Astrocyte (in vitro differentiated cells and primary cell): ENCODE measurements around the gene HERPUD1. TPM values are rescaled to one million over a fixed set of nuclear protein-coding genes. Genes with fewer than 3 reads are reported as not detected.
"Not testable (repeated sequence)": the region's sequence is repeated elsewhere in the genome, so short reads cannot be mapped to it uniquely, and the experiment has no call there.

Experiments used
- DNase-seq: peaks from one replicate; pipeline ENCODE4 v3.0.0-alpha.2; 2010; ENCODE audit warnings: low read depth
- FAIRE-seq: peaks from 2 replicates; lab custom pipeline; 2011; peaks lifted over from hg19 to GRCh38; lab: Jason Lieb, UNC
- H2AFZ ChIP-seq: 2 replicates; pipeline ENCODE4 v1.6.0; 2012; ENCODE audit warnings: low read depth, low read length, inconsistent platforms
- H3K27ac ChIP-seq: 2 replicates; pipeline ENCODE4 v1.5.1; 2011; ENCODE audit warnings: low read depth, low read length, inconsistent platforms
- H3K27me3 ChIP-seq: 2 replicates; pipeline ENCODE4 v1.6.0; 2011; ENCODE audit warnings: low read length, inconsistent platforms; ENCODE audit not compliant: insufficient read depth
- H3K36me3 ChIP-seq: 2 replicates; pipeline ENCODE4 v1.5.1; 2011; ENCODE audit warnings: low read length, inconsistent platforms; ENCODE audit not compliant: insufficient read depth
- H3K4me1 ChIP-seq: 2 replicates; pipeline ENCODE4 v1.5.1; 2011; ENCODE audit warnings: low read length, inconsistent platforms; ENCODE audit not compliant: insufficient read depth
- H3K4me2 ChIP-seq: 2 replicates; pipeline ENCODE4 v1.6.0; 2012; ENCODE audit warnings: low read length, inconsistent platforms
- H3K4me3 ChIP-seq: 2 replicates; pipeline ENCODE4 v1.5.1; 2011; ENCODE audit warnings: low read depth, mild to moderate bottlenecking, low read length, inconsistent platforms; ENCODE audit not compliant: insufficient read depth
- H3K79me2 ChIP-seq: 2 replicates; pipeline ENCODE4 v1.6.0; 2012; ENCODE audit warnings: mild to moderate bottlenecking, low read length, inconsistent platforms; ENCODE audit not compliant: insufficient read depth
- H3K9ac ChIP-seq: 2 replicates; pipeline ENCODE4 v1.6.0; 2012; ENCODE audit warnings: mild to moderate bottlenecking, low read length, inconsistent platforms
- H3K9me3 ChIP-seq: 2 replicates; pipeline ENCODE4 v1.5.1; 2012; ENCODE audit warnings: low read depth, mild to moderate bottlenecking, low read length, inconsistent platforms; ENCODE audit not compliant: insufficient read depth
- H4K20me1 ChIP-seq: 2 replicates; pipeline ENCODE4 v1.6.0; 2012; ENCODE audit warnings: low read length, inconsistent platforms; ENCODE audit not compliant: insufficient read depth
- H3K27ac Mint-ChIP-seq: one replicate; pipeline ENCODE4 v1.8.0; 2021; ENCODE audit warnings: mild to moderate bottlenecking, mixed read lengths; ENCODE audit not compliant: unreplicated experiment
- H3K27me3 Mint-ChIP-seq: one replicate; pipeline ENCODE4 v1.8.0; 2021; ENCODE audit warnings: low read depth, mixed read lengths; ENCODE audit not compliant: unreplicated experiment
- H3K36me3 Mint-ChIP-seq: one replicate; pipeline ENCODE4 v1.8.0; 2021; ENCODE audit warnings: low read depth, mixed read lengths; ENCODE audit not compliant: unreplicated experiment
- H3K4me1 Mint-ChIP-seq: one replicate; pipeline ENCODE4 v1.8.0; 2021; ENCODE audit warnings: low read depth, mixed read lengths; ENCODE audit not compliant: unreplicated experiment
- H3K4me3 Mint-ChIP-seq: one replicate; pipeline ENCODE4 v1.8.0; 2021; ENCODE audit warnings: mild to moderate bottlenecking, moderate library complexity, mixed read lengths; ENCODE audit not compliant: unreplicated experiment
- H3K9me3 Mint-ChIP-seq: one replicate; pipeline ENCODE4 v1.8.0; 2021; ENCODE audit warnings: mild to moderate bottlenecking, mixed read lengths; ENCODE audit not compliant: unreplicated experiment
- CTCF ChIP-seq: IDR thresholded peaks from 2 replicates; pipeline ENCODE4 v1.5.1; 2011; ENCODE audit warnings: low read depth, mild to moderate bottlenecking, inconsistent platforms, low read length, moderate library complexity; ENCODE audit not compliant: insufficient read depth
- EZH2 ChIP-seq: IDR thresholded peaks from 2 replicates; pipeline ENCODE4 v1.6.1; 2012; ENCODE audit warnings: mild to moderate bottlenecking, low read length, inconsistent platforms; ENCODE audit not compliant: insufficient read depth
- total RNA-seq: library from RNA; stranded (reverse); gene quantifications from 2 replicates; pipeline ENCODE4 v1.2.1, GENCODE V29; 2021

Gene HERPUD1
- total RNA-seq, 1 donor from 2014 or later = 234 TPM

- peaks cover 60% of the 10 kb centered on the region for H3K79me2 ChIP-seq
- DNase-seq = peak; percentile 48
Measured at GRCh38 chr16:56932721-56933619, 1.0 kb downstream of the HERPUD1 start.

DNA sequence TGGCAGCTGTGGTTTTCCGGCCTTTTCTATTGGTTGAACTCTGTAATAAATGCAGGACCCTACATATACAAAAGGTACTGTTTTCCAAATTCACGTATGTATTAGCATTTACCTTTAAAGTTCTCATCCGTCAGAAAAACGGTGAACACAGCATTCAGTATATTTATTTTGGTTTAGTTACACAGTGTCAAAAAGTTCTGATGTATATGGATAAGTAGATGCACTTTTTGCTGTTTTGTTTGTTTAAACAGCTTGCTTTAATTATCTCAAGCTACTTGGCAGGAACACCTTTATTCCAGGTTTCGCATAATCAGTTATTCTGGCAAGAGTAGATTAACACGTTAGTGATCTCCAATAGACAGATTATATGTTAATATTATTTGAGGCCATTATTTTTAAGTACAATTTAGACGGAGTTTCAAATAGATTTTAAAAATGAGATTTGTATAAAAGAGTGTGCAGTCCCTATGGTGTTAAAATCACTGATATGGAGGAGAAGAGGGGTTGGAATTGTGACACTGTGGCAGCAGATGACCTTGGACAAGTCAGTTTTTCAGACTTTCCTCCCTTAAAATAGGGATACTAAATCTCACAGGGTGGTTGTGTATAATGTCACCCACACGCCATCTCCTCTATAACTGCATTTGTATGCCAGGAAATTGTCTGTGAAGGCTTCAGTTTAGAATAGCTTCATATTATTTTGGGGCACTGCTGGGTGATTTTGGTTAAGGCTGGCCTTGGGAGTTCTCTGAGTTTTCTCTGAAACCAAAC is 2.1 kb downstream of the HERPUD1 start:
- Mint-ChIP-seq H3K27ac (peak overlapping the region; percentile 98), H3K36me3 (peaks cover 22% of the 10 kb centered on the region), H3K4me3 (peak overlapping the region; percentile 95), H3K4me1 (peaks cover 31% of the 10 kb centered on the region), H3K9me3 (no peaks in the 10 kb centered on the region), H3K27me3 (no peaks in the 10 kb centered on the region)
- peak overlapping the region; percentile 97 for H3K9ac ChIP-seq
- DNase-seq (no peak), FAIRE-seq (no peak)
- H3K36me3 ChIP-seq = peaks cover 46% of the 10 kb centered on the region
- no peaks in the 10 kb centered on the region for H3K27me3 ChIP-seq
- H3K4me1 ChIP-seq = peaks cover 10% of the 10 kb centered on the region
- peak overlapping the region; percentile 91 for H3K4me2 ChIP-seq
- H3K9me3 ChIP-seq = no peaks in the 10 kb centered on the region
- H2AFZ ChIP-seq = no peak overlapping the region
- peak overlapping the region; percentile 6 for H3K27ac ChIP-seq
- peak overlapping the region; percentile 85 for H3K4me3 ChIP-seq
- peaks cover 67% of the 10 kb centered on the region for H4K20me1 ChIP-seq
- TF ChIP-seq EZH2 = no peak
- no peak for TF ChIP-seq CTCF
- peaks cover 69% of the 10 kb centered on the region for H3K79me2 ChIP-seq

More at GRCh38 chr16:56932721-56933619, 1.0 kb downstream of the HERPUD1 start:
- Mint-ChIP-seq H3K36me3 (peaks cover 15% of the 10 kb centered on the region), H3K27ac (peak overlapping the region; percentile 98), H3K9me3 (no peaks in the 10 kb centered on the region), H3K4me3 (peak overlapping the region; percentile 95), H3K4me1 (peaks cover 24% of the 10 kb centered on the region), H3K27me3 (no peaks in the 10 kb centered on the region)
- Histone ChIP-seq H3K36me3 (peaks cover 37% of the 10 kb centered on the region), H3K4me3 (peak overlapping the region; percentile 85), H3K4me1 (peaks cover 10% of the 10 kb centered on the region), H3K9me3 (no peaks in the 10 kb centered on the region), H3K27ac (peak overlapping the region; percentile 91), H3K27me3 (no peaks in the 10 kb centered on the region), H3K4me2 (peak overlapping the region; percentile 91), H4K20me1 (peaks cover 57% of the 10 kb centered on the region), H2AFZ (no peak overlapping the region), H3K9ac (peak overlapping the region; percentile 97)
- no peak for FAIRE-seq
- TF ChIP-seq CTCF = no peak
- TF ChIP-seq EZH2 = no peak

GRCh38 chr16:56934599-56935145 is 2.7 kb downstream of the HERPUD1 start:
- Histone ChIP-seq H3K36me3 (peaks cover 53% of the 10 kb centered on the region), H3K4me1 (peaks cover 10% of the 10 kb centered on the region), H3K4me2 (peak overlapping the region; percentile 91), H3K9ac (peak overlapping the region; percentile 97), H3K4me3 (peak overlapping the region; percentile 85), H4K20me1 (peaks cover 74% of the 10 kb centered on the region), H3K79me2 (peaks cover 74% of the 10 kb centered on the region)
- not testable (repeated sequence) for H3K9me3 ChIP-seq, H3K27ac ChIP-seq, H2AFZ ChIP-seq, H3K9me3 Mint-ChIP-seq, FAIRE-seq, DNase-seq, H3K27me3 Mint-ChIP-seq, H3K27me3 ChIP-seq
- Mint-ChIP-seq H3K4me3 (peak overlapping the region; percentile 95), H3K27ac (peak overlapping the region; percentile 98), H3K4me1 (peaks cover 38% of the 10 kb centered on the region), H3K36me3 (peaks cover 26% of the 10 kb centered on the region)
